Muscle of back (tissue), 11 donors: ENCODE data around the gene LBR. TPM values are rescaled to one million over a fixed set of nuclear protein-coding genes. Genes with fewer than 3 reads are reported as not detected.
A peak's percentile ranks its signal among the peaks of the same experiment; 100 is the strongest.

Source experiments
- DNase-seq, 3 donors: peaks; one replicate each; pipeline versions ENCODE4 v3.0.0 to v3.0.0-alpha.2; 2013
- polyA plus RNA-seq, 10 donors: library from polyadenylated mRNA; unstranded; fragments of 120-200 nt; gene quantifications; one replicate each; pipeline ENCODE4 v1.2.1, GENCODE V29; 2013; ENCODE audit not compliant: insufficient read length in 10 of 10

LBR gene
- polyA plus RNA-seq, 10 donors = 30.1 to 56.3 (median 45.9) TPM

DNA sequence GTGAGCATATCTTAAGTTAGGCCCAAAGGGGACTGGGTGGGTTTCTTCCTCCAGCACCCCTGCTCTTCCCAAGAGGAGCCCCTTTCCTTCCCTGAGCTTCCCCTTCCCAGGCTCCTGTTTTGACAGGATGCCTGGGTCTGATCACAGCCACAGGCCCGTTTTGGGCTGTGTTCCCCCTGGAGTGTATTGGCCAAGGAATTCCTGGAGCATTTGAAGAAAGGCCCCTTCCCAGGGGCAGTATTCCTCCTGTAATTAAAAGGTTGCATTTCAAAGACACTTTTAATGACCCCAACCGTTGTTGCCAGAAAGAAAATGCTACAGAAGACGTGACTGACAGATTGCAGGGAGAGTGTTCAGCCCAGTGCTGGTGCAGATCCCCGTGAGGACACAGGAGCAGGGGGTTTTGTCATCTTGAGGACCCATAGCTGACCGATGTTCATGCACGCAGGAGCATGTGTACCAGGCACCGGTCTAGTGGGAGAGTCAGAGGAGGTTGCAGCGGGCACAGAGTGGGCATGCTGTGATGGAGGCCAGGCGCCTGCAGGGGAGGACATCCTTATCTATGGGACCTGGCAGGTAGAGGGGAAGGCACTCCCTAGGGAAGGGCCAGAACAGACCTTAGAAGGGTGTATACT lies 19.3 kb upstream of the LBR start:
- no peak for DNase-seq

GRCh38 chr1:225446595-225446960 lies 18.7 kb upstream of the LBR start:
- no peak for DNase-seq

GRCh38 chr1:225445639-225446594 lies 18.1 kb upstream of the LBR start:
- peak in 1 of 3 donors; percentile 35 for DNase-seq

GRCh38 chr1:225442123-225442505 lies 14.3 kb upstream of the LBR start:
- DNase-seq = no peak

GRCh38 chr1:225441314-225442122 lies 13.7 kb upstream of the LBR start:
- DNase-seq = no peak

DNA sequence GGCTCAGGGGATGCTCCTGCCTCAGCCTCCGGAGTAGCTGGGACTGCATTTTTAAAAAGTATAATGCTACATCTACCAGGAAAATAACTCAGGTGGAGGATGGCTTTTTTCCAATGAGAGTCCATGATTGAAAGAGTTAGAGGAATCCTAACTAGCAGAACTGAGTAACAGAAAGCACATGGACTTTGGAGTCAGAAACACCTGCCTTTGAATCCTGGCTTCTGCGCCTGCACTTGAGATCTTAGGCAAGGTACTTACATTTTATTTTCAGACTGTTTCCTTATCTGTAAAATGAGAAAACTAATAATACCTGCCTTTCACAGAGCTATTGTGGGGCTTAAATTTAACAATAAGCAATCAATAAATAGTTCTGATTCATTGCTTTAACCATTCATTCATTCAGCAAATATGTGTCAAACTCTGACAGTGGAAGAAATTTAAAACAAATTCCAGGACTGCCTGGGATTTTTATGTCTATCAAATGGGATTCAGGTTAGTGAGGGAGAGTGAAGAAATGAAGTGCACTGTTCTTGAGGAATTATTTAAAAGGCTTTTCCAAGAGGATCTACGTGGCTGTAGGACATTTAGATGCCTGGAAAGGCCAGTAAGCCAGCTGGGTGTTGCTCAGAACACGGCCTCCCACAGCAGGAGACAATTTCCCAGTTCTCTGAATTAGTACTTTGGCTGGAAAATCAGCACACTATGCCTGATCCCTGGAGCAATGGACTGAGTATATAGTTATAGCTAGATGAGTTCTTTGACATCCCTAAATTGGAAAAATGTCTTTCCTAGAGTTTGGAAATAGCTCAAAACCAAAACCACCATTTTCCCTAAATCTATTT lies 12.8 kb upstream of the LBR start:
- DNase-seq = no peak

GRCh38 chr1:225437710-225438437 lies 10.0 kb upstream of the LBR start:
- DNase-seq = no peak

GRCh38 chr1:225435957-225436392 lies 8.1 kb upstream of the LBR start:
- no peak for DNase-seq

DNA sequence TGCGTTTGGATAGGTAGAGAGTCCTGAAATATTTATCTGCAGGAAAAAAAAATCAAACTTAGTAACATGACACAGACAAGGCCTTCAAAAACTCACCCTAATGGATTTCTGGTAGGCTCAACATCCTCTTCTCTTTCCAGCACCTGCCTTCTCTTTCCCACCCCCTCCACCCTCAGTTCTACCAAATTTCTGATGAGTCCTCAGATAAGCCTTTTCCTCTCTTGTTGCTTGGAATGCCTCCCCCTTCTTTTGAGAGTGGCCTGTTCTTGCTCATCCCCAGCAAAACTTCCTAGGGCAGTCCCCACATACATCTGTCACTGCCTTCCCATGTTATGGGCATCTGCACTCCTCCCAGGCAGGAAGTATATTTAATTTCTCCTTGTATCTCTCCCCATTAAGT lies 7.6 kb upstream of the LBR start:
- no peak for DNase-seq

DNA sequence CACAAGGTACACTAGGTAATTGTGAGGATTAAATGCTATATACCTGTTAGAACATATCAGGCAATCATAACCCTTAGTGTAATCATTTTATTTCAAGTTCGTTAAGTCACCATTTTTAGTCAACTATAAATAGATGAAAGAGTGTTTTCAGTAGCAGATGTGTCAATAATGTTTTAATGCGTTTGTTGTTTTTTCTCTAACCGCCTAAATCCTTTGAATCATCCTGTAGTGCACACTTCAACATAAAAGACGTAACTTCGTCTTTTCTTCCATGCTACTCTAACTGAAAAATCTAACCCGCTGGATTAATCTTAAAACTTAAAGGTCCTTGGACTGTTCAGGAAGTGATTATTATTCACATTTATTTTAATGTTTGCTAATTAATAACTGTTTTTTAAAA lies 7.2 kb upstream of the LBR start:
- no peak for DNase-seq

GRCh38 chr1:225434046-225434445 lies 6.2 kb upstream of the LBR start:
- no peak for DNase-seq

DNA sequence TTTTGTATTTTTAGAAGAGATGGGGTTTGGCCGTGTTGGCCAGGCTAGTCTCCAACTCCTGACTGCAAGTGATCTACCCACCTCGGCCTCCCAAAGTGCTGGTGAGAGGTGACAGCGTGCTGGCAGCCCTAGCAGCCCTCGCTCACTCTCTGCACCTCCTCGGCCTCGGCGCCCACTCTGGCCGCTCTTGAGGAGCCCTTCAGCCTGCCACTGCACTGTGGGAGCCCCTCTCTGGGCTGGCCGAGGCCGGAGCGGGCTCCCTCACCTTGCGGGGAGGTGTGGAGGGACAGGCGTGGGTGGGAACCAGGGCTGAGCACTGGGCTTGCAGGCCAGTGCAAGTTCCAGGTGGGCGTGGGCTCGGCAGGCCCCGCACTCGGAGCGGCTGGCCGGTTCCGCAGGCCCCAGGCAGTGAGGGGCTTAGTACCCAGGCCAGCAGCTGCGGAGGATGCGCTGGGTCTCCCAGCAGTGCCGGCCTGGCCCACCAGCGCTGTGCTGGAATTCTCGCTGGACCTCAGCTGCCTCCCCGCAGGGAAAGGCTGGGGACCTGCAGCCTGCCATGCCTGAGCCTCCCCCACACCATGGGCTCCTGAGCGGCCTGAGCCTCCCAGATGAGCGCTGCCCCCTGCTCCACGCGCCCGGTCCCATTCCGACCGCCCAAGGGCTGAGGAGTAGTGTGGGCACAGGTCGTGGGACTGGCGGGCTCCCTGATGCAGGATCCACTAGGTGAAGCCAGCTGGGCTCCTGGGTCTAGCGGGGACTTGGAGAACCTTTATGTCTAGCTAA lies 3.4 kb upstream of the LBR start:
- DNase-seq = no peak

DNA sequence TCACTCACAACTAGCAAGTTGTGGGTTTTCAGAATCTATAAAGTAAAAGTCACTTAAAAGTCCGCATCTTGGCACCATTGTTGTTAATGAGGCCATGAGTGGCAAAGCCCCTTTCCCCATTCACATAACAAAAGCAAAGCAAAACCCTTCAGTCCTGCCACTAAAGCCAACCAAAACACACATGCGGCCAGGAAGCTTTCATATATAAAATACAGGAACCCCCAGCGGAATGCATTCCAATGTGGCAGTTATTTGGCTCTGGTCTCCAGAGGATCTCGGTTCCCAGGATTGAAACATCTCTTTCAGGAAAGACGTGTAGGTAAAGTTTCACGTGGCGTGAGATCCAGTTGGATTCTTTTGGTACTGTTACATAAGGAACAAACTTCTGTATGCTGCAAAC lies 2.5 kb upstream of the LBR start:
- DNase-seq = no peak

- DNase-seq = no peak
Observed at GRCh38 chr1:225428881-225429455, 1.1 kb upstream of the LBR start.

DNA sequence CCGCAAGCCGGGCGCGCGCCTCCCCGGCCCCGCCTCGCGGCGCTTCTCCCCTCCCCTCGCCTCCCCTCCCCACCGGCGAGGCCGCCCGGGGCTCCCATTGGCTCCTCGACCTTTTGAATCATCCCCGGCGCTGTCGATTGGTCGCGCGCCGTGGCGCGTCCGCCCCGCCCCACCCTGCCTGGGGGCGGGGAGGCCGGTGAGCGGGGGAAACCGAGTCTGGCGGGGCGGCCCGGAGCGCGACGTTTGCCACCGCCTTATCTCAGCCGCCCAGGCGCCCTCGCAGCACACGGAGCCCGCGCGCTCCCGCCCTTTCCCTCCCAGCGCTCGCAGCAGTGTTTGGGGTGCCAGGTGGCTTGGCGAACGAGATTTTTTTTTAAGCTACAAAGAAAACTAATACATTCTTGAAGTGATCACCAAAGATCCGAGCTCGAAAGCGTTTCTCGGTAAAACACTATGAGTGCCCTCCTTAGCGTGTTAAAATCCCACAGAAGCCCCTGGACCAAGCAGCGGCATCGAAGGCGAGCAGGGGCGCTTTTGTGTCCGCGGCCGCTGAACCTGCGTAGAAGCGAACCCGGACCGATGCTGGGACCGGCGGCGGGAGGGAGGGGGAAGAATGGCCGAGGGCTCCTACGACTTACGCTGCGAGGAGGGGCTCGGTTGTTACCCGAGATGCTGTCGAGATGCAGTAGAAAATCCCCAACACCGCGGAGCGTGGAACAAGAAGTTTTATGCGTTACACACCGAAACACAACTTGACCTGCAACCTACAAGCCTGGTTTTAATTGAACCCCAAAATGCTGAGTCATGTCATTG lies 436 bp upstream of the LBR start:
- peak; percentile 93 to 97 (median 96) for DNase-seq

GRCh38 chr1:225426395-225427234 lies 1.2 kb downstream of the LBR start:
- peak in 1 of 3 donors; percentile 42 for DNase-seq

GRCh38 chr1:225425201-225425786 lies 2.5 kb downstream of the LBR start:
- DNase-seq = no peak
